ENCODE measurements around the gene AMPD3. TPM values are rescaled to one million over a fixed set of nuclear protein-coding genes. Genes with fewer than 3 reads are reported as not detected.

Gene AMPD3
- total RNA-seq, 3 donors from 2014 or later = 6.2 to 6.6 (median 6.4) TPM

DNA sequence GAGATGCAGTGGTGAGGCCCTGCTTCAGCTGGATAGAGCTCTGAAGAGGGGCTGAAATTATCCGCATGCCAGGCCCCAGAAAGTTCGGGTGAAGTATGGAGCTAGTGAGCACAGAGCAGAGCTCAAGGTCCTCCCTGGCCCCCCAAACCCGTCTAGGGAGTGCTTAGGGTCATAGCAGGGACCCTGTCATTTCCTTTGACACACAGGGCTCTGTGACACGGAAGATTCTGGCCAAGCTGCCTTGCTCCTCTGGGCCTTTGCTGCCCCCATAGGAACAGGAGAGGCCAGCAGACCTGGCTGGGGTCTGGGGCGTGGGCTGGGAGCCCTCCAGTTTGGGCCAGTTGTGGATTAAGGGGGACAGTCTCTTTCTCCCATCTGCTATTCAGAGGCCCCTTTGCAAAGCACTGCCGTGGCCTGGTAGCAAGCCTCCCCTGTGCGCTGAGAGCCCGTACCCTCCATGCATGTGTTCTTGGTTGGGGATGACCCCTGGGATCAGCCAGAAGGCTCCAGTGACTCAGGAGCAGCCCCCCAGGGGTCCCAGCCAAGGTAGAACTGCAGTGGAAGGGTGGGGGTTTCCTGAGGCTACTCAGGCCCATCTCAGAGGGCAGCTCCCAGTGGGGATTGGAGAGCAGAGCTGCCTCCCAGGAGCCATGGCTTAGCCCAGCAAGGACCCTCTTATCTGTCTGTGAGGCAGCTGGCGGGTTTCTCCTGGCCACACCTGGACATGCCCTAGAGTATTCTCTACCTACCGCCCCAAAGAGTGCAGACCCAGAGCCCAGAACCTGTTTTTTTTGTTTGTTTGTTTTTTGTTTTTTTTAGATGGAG lies 43.6 kb downstream of the AMPD3 start:
- no peak for DNase-seq (ENCODE audit: low spot score in 2 of 2)
- Histone ChIP-seq H3K9me3 (no peaks in the 10 kb centered on the region), H3K36me3 (no peaks in the 10 kb centered on the region), H3K4me1 (no peaks in the 10 kb centered on the region), H3K27me3 (no peaks in the 10 kb centered on the region), H3K4me3 (no peak overlapping the region), H3K27ac (no peak overlapping the region)
- TF ChIP-seq POLR2AphosphoS5 (IDR thresholded peaks at IDR 0.05) (no peak), POLR2A (IDR thresholded peaks at IDR 0.05) (no peak)
- TF ChIP-seq, protein P1, sequence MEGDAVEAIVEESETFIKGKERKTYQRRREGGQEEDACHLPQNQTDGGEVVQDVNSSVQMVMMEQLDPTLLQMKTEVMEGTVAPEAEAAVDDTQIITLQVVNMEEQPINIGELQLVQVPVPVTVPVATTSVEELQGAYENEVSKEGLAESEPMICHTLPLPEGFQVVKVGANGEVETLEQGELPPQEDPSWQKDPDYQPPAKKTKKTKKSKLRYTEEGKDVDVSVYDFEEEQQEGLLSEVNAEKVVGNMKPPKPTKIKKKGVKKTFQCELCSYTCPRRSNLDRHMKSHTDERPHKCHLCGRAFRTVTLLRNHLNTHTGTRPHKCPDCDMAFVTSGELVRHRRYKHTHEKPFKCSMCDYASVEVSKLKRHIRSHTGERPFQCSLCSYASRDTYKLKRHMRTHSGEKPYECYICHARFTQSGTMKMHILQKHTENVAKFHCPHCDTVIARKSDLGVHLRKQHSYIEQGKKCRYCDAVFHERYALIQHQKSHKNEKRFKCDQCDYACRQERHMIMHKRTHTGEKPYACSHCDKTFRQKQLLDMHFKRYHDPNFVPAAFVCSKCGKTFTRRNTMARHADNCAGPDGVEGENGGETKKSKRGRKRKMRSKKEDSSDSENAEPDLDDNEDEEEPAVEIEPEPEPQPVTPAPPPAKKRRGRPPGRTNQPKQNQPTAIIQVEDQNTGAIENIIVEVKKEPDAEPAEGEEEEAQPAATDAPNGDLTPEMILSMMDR (IDR thresholded peaks at IDR 0.05) = no peak
- intact Hi-C loops (cut with DNase I; ENCODE audit: low total_unique reads) = no loop called here

GRCh38 chr11:10499452-10499851 lies 44.4 kb downstream of the AMPD3 start:
- Histone ChIP-seq H3K9me3 (no peaks in the 10 kb centered on the region), H3K4me3 (no peak overlapping the region), H3K27me3 (no peaks in the 10 kb centered on the region), H3K36me3 (no peaks in the 10 kb centered on the region), H3K4me1 (no peaks in the 10 kb centered on the region), H3K27ac (no peak overlapping the region)
- intact Hi-C loops (cut with DNase I; ENCODE audit: low total_unique reads) = no loop called here
- no peak for DNase-seq (ENCODE audit: low spot score in 2 of 2)
- TF ChIP-seq POLR2A (IDR thresholded peaks at IDR 0.05) (no peak), POLR2AphosphoS5 (IDR thresholded peaks at IDR 0.05) (no peak)
- TF ChIP-seq, protein P1 (IDR thresholded peaks at IDR 0.05) = no peak

DNA sequence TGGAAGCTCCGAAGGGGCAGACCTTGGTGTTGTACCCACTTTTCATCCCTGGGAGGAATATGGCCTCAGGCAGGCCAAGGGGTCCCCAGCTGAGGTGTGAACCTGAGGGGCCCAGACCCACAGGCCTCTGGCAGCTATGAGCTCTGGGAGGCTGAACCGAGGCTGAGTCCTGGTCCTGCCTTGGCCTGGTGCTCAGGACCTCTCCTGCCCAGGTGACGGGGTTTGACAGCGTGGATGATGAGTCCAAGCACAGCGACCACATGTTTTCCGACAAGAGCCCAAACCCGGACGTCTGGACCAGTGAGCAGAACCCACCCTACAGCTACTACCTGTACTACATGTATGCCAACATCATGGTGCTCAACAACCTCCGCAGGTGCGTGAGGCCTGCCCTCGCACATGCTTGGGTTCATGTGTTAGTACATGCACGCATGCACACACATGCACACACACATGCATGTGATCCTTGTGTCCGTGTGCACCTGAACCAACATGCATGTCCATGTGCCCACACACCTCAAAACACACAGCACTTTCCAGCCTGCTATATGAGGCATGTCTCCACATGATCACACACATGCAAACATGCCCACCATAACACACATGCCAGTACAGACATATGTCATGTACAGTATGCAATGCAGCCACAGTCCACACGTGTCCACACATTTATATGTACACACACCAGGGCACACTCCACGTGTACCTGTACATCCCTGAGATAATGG lies 45.0 kb downstream of the AMPD3 start:
- intact Hi-C loops (cut with DNase I; ENCODE audit: low total_unique reads) = no loop called here
- TF ChIP-seq POLR2AphosphoS5 (IDR thresholded peaks at IDR 0.05) = no peak
- TF ChIP-seq, protein P1 (IDR thresholded peaks at IDR 0.05) = no peak
- no peak for TF ChIP-seq POLR2A (IDR thresholded peaks at IDR 0.05)
- Histone ChIP-seq H3K9me3 (no peaks in the 10 kb centered on the region), H3K4me1 (no peaks in the 10 kb centered on the region), H3K36me3 (no peaks in the 10 kb centered on the region), H3K4me3 (no peak overlapping the region), H3K27me3 (no peaks in the 10 kb centered on the region), H3K27ac (no peak overlapping the region)
- DNase-seq (ENCODE audit: low spot score in 2 of 2) = no peak

DNA sequence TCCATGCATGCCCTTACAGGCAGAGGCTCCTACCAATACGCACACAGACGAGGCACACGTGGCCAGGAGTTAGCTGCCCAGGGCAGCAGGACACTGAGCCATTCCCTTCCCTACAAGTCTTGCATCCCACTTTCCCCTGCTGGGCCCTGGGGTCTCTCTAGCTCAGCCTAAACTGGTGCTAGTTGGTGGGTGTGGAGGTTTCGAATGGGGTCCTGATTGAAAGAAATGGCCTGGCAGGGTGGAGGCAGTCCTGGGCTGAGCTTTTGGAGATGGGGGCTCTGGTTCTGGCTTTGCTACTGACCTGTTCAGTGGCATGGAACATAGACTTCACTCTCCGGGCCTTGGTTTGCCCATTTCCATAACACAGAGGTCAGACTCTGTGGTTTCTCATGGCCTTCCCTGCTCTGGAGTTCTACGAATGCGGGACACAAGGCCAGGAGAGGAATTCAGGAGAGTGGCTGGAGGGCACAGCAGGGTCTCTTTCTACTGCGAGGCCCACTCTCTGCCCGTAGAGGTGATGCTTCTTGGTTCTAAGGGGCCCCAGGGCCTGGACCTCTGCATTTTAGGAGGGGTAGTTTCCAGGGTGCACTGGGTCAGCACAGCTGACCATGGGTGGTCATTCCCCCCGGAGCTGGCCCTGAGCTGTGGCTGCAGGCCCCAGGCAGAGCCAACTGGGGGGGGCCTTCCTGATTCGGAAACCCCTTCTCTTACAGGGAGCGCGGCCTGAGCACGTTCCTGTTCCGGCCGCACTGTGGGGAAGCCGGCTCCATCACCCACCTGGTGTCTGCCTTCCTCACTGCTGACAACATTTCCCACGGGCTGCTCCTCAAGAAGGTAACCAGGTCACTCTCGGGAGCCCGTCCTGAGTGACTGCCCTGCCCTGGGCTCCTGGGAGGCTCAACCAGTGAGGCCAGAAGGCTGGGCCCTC lies 46.0 kb downstream of the AMPD3 start:
- no peaks in the 10 kb centered on the region for H3K36me3 ChIP-seq

More for the DNA sequence above, 46.0 kb downstream of the AMPD3 start:
- Histone ChIP-seq H3K9me3 (no peaks in the 10 kb centered on the region), H3K27ac (no peak overlapping the region), H3K27me3 (no peaks in the 10 kb centered on the region), H3K4me1 (no peaks in the 10 kb centered on the region), H3K4me3 (no peak overlapping the region)
- intact Hi-C loops (cut with DNase I; ENCODE audit: low total_unique reads) = no loop called here
- no peak for DNase-seq (ENCODE audit: low spot score in 2 of 2)
- TF ChIP-seq POLR2A (IDR thresholded peaks at IDR 0.05) (no peak), POLR2AphosphoS5 (IDR thresholded peaks at IDR 0.05) (no peak)
- TF ChIP-seq, protein P1 (IDR thresholded peaks at IDR 0.05) = no peak
